AG04449 (cell line): Measurements from ENCODE around the gene CMTM2.
"Not testable (repeated sequence)": the region's sequence is repeated elsewhere in the genome, so short reads cannot be mapped to it uniquely, and the experiment has no call there.

ENCODE experiments used
- CTCF ChIA-PET: fragments of 350-600 bp; formaldehyde crosslinking; extraction: SDS; loops from one replicate; lab custom pipeline; 2021; ENCODE audit warnings: antibody characterized with exemption; lab: Yijun Ruan, JAX
- POLR2A ChIA-PET: fragments of 400-600, 350-600 bp; formaldehyde crosslinking; extraction: SDS; loops from one replicate; lab custom pipeline; 2020; ENCODE audit warnings: antibody characterized with exemption, inconsistent platforms; lab: Yijun Ruan, JAX
- DNase-seq: peaks from one replicate; pipeline ENCODE4 v3.0.0-alpha.2; 2010; ENCODE audit warnings: low read depth, low spot score
- H3K4me3 ChIP-seq: 2 replicates; pipeline ENCODE4 v1.5.1; 2011; ENCODE audit warnings: low read depth, mild to moderate bottlenecking, control low read depth, low read length
- CTCF ChIP-seq: IDR thresholded peaks from one replicate; pipeline ENCODE4 v1.5.1; 2011; ENCODE audit warnings: mild to moderate bottlenecking, moderate library complexity, low read length, control low read depth, inconsistent platforms; ENCODE audit not compliant: insufficient read depth; ENCODE audit errors: missing control alignments

The CMTM2 gene

GRCh38 chr16:66623755-66624154 lies 44.5 kb downstream of the CMTM2 start:
- ChIA-PET CTCF (interaction anchor here (0.9 to 3.3 kb wide), 6 partner anchors 14 to 244 kb away, joined by 3 to 18 read pairs (median 4); no protein-coding TSS in a partner anchor), POLR2A (no interaction called here)
- DNase-seq, result no peak
- TF ChIP-seq CTCF, result no peak
- H3K4me3 ChIP-seq, result no peak overlapping the region

GRCh38 chr16:66627611-66628378 lies 48.5 kb downstream of the CMTM2 start:
- POLR2A ChIA-PET, H3K4me3 ChIP-seq, DNase-seq: not testable (repeated sequence)
- CTCF ChIA-PET, result interaction anchor here (1.2 to 2.2 kb wide), 2 partner anchors 19 to 20 kb away, joined by 3 to 6 read pairs; no protein-coding TSS in a partner anchor

- ChIA-PET POLR2A (no interaction called here), CTCF (interaction anchor here (0.9 to 1.5 kb wide), 2 partner anchors 21 to 122 kb away, joined by 4 to 9 read pairs; partner anchors contain the start of gene DYNC1LI2)
- no peak for DNase-seq
- H3K4me3 ChIP-seq, result no peak overlapping the region
- TF ChIP-seq CTCF, result no peak
These were observed 50.6 kb downstream of the CMTM2 start for GRCh38 chr16:66629856-66630255.

- CTCF ChIA-PET, DNase-seq, POLR2A ChIA-PET: not testable (repeated sequence)
These were observed 51.4 kb downstream of the CMTM2 start for GRCh38 chr16:66630561-66631260.

GRCh38 chr16:66631558-66631957 lies 52.3 kb downstream of the CMTM2 start:
- CTCF ChIA-PET, result interaction anchor here (10.3 kb wide), 1 partner anchor 20 kb away, joined by 166 read pairs; no protein-coding TSS in a partner anchor
- POLR2A ChIA-PET, DNase-seq, H3K4me3 ChIP-seq: not testable (repeated sequence)

More at GRCh38 chr16:66630561-66631260, 51.4 kb downstream of the CMTM2 start:
- H3K4me3 ChIP-seq, result not testable (repeated sequence)

GRCh38 chr16:66634527-66635196 lies 55.4 kb downstream of the CMTM2 start:
- TF ChIP-seq CTCF, result no peak
- ChIA-PET POLR2A (no interaction called here), CTCF (interaction anchor here (0.7 to 10.3 kb wide), 9 partner anchors 8 to 105 kb away, joined by 3 to 166 read pairs (median 4); no protein-coding TSS in a partner anchor)
- no peak for DNase-seq
- H3K4me3 ChIP-seq, result no peak overlapping the region

- ChIA-PET CTCF (interaction anchor here (0.7 to 10.3 kb wide), 8 partner anchors 10 to 105 kb away, joined by 3 to 166 read pairs (median 4); no protein-coding TSS in a partner anchor), POLR2A (interaction anchor here (0.6 kb wide), 1 partner anchor 78 kb away, joined by 3 read pairs; no protein-coding TSS in a partner anchor)
- no peak for TF ChIP-seq CTCF
- no peak overlapping the region for H3K4me3 ChIP-seq
- no peak for DNase-seq
These were observed 56.1 kb downstream of the CMTM2 start for GRCh38 chr16:66635406-66635805.
